Muscle of arm (tissue), 14 donors: Measurements from ENCODE around the gene SMIM26. TPM values are rescaled to one million over a fixed set of nuclear protein-coding genes. Genes with fewer than 3 reads are reported as not detected.
"Not testable (repeated sequence)": the region's sequence is repeated elsewhere in the genome, so short reads cannot be mapped to it uniquely, and the experiment has no call there.

ENCODE experiments used
- DNase-seq: peaks from one replicate; pipeline ENCODE4 v3.0.0-alpha.2; 2013
- long read RNA-seq, 11 donors: transcript quantifications; one replicate each; lab custom pipeline, GENCODE V29; 2026
- polyA plus RNA-seq, 12 donors: library from polyadenylated mRNA; unstranded; fragments of 120-200 nt; gene quantifications; one replicate each; pipeline ENCODE4 v1.2.1, GENCODE V29; 2013; ENCODE audit not compliant: insufficient read length in 12 of 12

The SMIM26 gene, protein sequence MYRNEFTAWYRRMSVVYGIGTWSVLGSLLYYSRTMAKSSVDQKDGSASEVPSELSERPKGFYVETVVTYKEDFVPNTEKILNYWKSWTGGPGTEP
- 100 to 1,000 TPM in 1 of 12 donors, 10 to 100 TPM in 10, not detected in 1; 40.6 to 100 (median 85.1) TPM for polyA plus RNA-seq
- long read RNA-seq, donor 1, transcript SMIM26-202 (2 exons, 575 nt), result major isoform, 75 of 116 reads
- long read RNA-seq, donor 1, transcript SMIM26-201 (2 exons, 505 nt), result minor isoform, 35 of 116 reads
- long read RNA-seq, donor 1, partial matches to known transcripts, result 6 of 116 reads
- long read RNA-seq, donor 1, other reads (novel, unspliced or antisense), result 0 of 116 reads
- long read RNA-seq, donor 2, transcript SMIM26-201 (2 exons, 505 nt), result minor isoform, 36 of 157 reads
- long read RNA-seq, donor 2, transcript SMIM26-202 (2 exons, 575 nt), result major isoform, 105 of 157 reads
- long read RNA-seq, donor 2, partial matches to known transcripts, result 15 of 157 reads
- long read RNA-seq, donor 2, other reads (novel, unspliced or antisense), result 0 of 157 reads
- long read RNA-seq, donor 3, transcript SMIM26-202 (2 exons, 575 nt), result major isoform, 44 of 55 reads
- long read RNA-seq, donor 3, transcript SMIM26-201 (2 exons, 505 nt), result minor isoform, 11 of 55 reads
- long read RNA-seq, donor 3, partial matches to known transcripts, result 0 of 55 reads
- long read RNA-seq, donor 3, other reads (novel, unspliced or antisense), result 0 of 55 reads
- long read RNA-seq, donor 4, transcript SMIM26-201 (2 exons, 505 nt), result minor isoform, 6 of 39 reads
- long read RNA-seq, donor 4, transcript SMIM26-202 (2 exons, 575 nt), result major isoform, 27 of 39 reads
- long read RNA-seq, donor 4, partial matches to known transcripts, result 6 of 39 reads
- long read RNA-seq, donor 4, other reads (novel, unspliced or antisense), result 0 of 39 reads
- long read RNA-seq, donor 5, transcript SMIM26-202 (2 exons, 575 nt), result major isoform, 97 of 125 reads
- long read RNA-seq, donor 5, transcript SMIM26-201 (2 exons, 505 nt), result minor isoform, 28 of 125 reads
- long read RNA-seq, donor 5, partial matches to known transcripts, result 0 of 125 reads
- long read RNA-seq, donor 5, other reads (novel, unspliced or antisense), result 0 of 125 reads
- long read RNA-seq, donor 6, transcript SMIM26-201 (2 exons, 505 nt), result minor isoform, 17 of 62 reads
- long read RNA-seq, donor 6, transcript SMIM26-202 (2 exons, 575 nt), result major isoform, 45 of 62 reads
- long read RNA-seq, donor 6, partial matches to known transcripts, result 0 of 62 reads
- long read RNA-seq, donor 6, other reads (novel, unspliced or antisense), result 0 of 62 reads
- long read RNA-seq, donor 7, transcript SMIM26-202 (2 exons, 575 nt), result major isoform, 48 of 62 reads
- long read RNA-seq, donor 7, transcript SMIM26-201 (2 exons, 505 nt), result minor isoform, 14 of 62 reads
- long read RNA-seq, donor 7, partial matches to known transcripts, result 0 of 62 reads
- long read RNA-seq, donor 7, other reads (novel, unspliced or antisense), result 0 of 62 reads
- long read RNA-seq, donor 8, transcript SMIM26-202 (2 exons, 575 nt), result major isoform, 76 of 114 reads
- long read RNA-seq, donor 8, transcript SMIM26-201 (2 exons, 505 nt), result minor isoform, 33 of 114 reads
- long read RNA-seq, donor 8, partial matches to known transcripts, result 5 of 114 reads
- long read RNA-seq, donor 8, other reads (novel, unspliced or antisense), result 0 of 114 reads
- long read RNA-seq, donor 9, transcript SMIM26-202 (2 exons, 575 nt), result major isoform, 43 of 71 reads
- long read RNA-seq, donor 9, transcript SMIM26-201 (2 exons, 505 nt), result minor isoform, 19 of 71 reads
- long read RNA-seq, donor 9, partial matches to known transcripts, result 8 of 71 reads
- long read RNA-seq, donor 9, other reads (novel, unspliced or antisense), result 0 of 71 reads
- long read RNA-seq, donor 10, transcript SMIM26-201 (2 exons, 505 nt), result minor isoform, 21 of 100 reads
- long read RNA-seq, donor 10, transcript SMIM26-202 (2 exons, 575 nt), result major isoform, 79 of 100 reads
- long read RNA-seq, donor 10, partial matches to known transcripts, result 0 of 100 reads
- long read RNA-seq, donor 10, other reads (novel, unspliced or antisense), result 0 of 100 reads
- long read RNA-seq, donor 11, transcript SMIM26-201 (2 exons, 505 nt), result minor isoform, 29 of 129 reads
- long read RNA-seq, donor 11, transcript SMIM26-202 (2 exons, 575 nt), result major isoform, 89 of 129 reads
- long read RNA-seq, donor 11, partial matches to known transcripts, result 11 of 129 reads
- long read RNA-seq, donor 11, other reads (novel, unspliced or antisense), result 0 of 129 reads

DNA sequence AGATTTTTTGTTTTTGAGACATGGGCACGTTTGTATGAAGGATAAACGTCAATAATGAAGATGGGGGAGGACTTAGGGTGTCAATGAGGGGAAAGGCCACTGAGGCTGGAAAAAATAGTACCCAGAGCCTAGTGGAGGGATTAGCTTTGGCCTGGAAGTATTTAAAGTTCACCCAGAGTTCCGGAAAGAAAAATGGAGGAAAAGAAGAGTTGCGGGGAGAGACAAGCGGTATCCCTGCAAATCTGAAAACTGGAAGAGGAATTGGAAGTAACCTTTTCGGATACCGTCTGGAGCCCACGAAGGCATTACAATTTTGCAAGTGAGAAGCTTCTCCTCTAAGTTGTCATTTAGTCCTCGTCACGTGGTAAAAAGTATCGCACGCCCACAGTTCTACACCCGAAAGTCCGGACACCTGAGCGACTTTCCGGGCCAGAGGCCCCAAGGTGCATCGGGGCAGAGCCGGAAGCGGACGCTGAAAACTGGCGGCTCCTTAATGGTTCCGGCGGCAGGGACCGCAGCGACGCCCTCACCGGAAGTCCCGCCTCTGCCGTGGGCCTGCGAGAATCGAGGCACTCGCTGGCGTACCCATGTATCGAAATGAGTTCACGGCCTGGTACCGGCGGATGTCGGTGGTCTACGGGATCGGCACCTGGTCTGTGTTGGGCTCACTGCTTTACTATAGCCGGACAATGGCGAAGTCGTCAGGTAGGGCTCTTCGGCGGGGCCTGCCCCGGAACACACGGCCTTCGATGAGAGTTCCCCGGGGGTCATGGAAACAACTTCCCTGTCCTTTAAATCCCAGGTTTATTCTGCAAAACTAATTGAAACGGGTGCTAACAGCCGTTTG, at the start of gene SMIM26:
Gene SMIM26 (plus strand): TSS at position 541 of the 847 bp plus-strand sequence. CDS start 47 bp downstream, at position 588.
- peak; percentile 94 for DNase-seq

GRCh38 chr20:18522066-18522465, 45.2 kb upstream of the SMIM26 start:
- not testable (repeated sequence) for DNase-seq

- DNase-seq, result no peak
Observed at GRCh38 chr20:18523066-18523465, 44.2 kb upstream of the SMIM26 start.

DNA sequence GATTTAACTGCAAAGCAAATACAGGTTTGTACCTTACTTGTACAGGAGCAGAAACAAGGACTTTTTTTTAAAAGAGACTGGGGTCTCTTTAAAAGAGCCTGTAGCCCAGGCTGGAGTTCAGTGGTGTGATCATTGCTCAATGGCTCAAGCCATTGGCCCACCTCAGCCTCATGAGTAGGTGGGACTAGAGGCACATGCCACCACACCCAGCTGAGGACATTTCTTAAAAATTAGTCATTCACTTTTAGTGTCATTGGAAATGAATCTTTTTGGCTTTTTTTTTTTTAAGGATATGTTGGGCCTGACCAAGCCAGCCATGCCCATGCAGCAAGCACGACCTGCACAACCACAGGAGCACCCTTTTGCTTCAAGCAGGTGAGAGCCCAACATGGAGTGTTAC, 42.6 kb upstream of the SMIM26 start:
- DNase-seq, result no peak

GRCh38 chr20:18526761-18527160, 40.5 kb upstream of the SMIM26 start:
- not testable (repeated sequence) for DNase-seq

- no peak for DNase-seq
Observed at GRCh38 chr20:18527339-18527738, 39.9 kb upstream of the SMIM26 start.

DNA sequence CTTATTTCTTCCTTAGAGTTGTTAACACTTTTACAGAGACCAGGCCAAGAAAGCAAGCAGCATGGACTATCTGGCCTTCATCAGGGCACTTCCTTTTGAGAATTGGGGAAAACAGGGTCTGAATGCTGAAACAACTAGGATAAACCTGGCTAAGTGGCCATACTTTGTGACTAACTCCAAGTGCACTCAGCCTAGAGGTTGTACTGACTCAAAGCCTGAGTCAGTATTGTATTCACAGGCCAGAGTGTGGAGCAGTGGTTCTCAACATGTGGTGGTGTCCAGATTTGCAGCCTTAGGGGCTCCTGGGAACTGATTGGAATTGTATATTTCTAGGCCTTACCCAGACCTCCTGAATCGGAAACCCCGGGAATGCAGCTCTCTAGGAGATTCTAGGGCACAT, 39.4 kb upstream of the SMIM26 start:
- DNase-seq, result no peak

- DNase-seq, result no peak
Observed at GRCh38 chr20:18529041-18529440, 38.2 kb upstream of the SMIM26 start.

DNA sequence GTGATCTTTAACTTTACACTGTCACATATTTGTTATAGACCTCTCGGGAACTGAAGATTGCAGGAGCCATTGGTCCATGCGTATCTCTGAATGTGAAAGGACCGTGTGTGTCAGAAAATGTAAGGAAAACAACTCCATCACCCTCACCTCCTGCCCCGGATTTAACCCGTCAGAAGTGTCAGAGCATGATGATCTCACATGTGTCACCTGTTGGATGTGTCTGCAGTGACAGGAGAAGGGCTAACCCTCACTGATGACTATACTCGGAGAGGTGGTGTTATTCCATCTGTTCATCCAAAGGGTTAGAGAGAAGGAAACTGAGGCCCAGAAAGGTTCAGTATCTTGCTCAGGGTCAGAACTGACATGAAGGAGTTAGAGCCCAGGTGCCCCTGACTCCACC, 34.6 kb upstream of the SMIM26 start:
- DNase-seq, result no peak

DNA sequence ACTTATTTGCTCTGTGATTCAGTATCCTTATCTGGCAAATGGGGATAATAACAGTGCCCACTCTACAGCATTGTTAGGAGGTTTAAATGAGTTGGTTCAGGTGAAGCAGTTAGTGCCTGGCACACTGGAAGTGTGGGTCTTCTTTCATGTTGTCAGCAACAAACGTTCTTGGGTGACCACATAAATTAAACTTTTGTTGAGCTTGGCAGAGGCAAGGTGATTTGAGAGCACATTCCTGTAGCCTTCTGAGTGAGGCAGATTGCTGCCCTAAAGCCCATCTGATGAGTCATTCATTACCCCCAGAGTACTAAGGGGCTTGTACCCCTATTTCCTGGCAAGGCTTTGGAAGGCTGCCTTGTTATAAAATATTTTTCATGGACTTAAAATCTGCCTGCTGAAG, 33.7 kb upstream of the SMIM26 start:
- no peak for DNase-seq

GRCh38 chr20:18533978-18534644, 33.1 kb upstream of the SMIM26 start:
- DNase-seq, result no peak

GRCh38 chr20:18537651-18538050, 29.6 kb upstream of the SMIM26 start:
- no peak for DNase-seq

- no peak for DNase-seq
Observed at GRCh38 chr20:18541741-18542140, 25.5 kb upstream of the SMIM26 start.

DNA sequence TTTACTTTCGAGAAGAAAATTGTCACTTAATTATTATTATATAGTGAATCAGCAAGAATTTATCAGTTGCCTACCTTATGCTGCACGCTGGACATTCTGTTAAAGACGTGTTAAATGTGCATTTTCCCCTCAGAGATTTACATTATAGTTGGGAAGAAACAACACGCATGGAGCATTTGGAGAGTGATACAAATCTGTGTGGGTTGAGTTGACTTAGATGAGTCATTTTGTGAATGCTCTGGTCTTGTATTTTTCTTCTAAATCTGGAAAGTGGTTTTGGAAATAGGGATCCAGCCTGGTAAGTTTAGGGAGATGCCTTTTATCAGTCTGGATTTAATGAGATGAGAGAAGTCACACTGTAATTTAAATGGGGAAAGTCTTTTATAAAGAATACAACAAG, 24.0 kb upstream of the SMIM26 start:
- DNase-seq, result no peak

- no peak for DNase-seq
Observed at GRCh38 chr20:18543932-18544331, 23.3 kb upstream of the SMIM26 start.

GRCh38 chr20:18545566-18545965, 21.7 kb upstream of the SMIM26 start:
- DNase-seq, result no peak

GRCh38 chr20:18548465-18548864, 18.8 kb upstream of the SMIM26 start:
- DNase-seq, result no peak

DNA sequence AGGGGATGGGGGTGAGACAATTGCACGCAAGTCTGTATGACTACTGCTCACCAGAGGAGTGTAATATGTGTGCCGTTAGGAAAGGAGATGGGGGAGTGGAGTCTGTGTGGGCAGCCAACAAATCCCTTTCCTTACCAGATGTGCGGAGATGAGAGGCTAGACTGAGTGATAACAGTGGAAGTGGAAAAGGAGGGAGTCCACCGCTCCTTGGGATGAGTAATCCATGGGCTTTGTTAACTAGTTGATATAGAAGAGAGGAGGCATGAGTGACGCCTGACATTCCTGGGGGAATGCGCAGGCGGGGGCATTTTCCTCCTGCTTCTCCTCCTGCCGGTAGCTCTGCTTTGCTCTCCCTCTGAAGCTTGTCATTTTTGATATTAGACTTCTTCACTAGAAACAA, 13.5 kb upstream of the SMIM26 start:
- no peak for DNase-seq
